ENCODE data around the gene LILRA5.
"Not testable (repeated sequence)": the region's sequence is repeated elsewhere in the genome, so short reads cannot be mapped to it uniquely, and the experiment has no call there.

The LILRA5 gene

DNA sequence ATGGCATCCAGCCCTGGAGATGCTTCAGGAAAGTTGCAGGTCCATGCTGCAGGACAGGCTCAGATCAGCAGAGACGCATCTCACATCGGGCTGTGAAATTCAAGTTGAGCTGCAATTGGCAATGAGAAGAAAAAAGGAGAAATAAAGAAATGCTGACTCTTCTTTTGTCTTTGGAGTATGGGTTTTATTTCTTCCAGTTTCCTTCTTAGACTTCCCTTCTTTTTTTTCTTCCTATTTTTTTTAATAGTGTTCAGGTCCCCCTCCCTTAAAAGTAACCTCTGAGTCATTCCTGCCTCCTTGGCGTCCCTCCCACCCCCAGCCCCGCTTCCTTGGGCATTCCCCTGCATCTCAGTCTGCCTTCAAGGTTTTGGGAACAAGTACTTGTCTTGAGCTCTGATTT is 41.4 kb downstream of the LILRA5 start:
- DNase-seq: not testable (repeated sequence)

DNA sequence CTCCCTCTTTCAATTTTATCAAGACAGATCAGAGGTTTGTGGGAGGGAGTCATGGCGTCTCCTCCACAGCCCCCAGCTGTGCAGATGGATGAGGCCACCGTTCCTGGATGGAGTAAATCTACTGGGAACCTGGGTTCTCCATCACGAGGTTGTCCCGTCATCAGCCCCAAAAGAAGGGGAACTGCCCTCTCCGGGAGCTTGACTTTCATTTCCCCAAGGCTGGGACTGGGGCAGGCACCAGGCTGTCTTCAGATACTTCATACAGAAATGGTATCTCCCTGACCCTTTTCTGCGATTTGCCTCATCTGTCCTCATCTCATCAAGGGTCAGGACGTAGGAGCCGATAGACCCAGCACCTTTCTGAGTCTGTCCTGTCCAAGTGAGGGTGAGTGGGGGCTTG is 41.9 kb downstream of the LILRA5 start:
- DNase-seq: no peak

DNA sequence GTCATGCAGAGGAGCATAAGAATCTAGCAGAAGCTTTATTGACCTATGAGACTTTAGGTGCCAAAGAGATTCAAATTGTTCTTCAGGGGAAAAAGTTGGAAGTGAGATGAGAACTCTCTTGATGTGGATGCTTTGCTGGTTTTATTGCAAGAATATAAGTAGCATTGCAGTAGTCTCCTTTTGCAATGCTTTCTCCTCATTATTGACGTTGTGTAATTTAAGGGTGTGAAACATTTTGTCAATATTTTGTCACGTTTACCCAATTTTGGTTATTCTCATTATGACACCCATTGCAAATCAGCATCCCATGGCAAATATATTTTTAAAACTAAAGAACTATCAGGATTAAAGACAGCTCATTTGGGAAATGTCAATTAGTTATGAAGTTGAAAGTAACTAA is 44.0 kb downstream of the LILRA5 start:
- DNase-seq: no peak

DNA sequence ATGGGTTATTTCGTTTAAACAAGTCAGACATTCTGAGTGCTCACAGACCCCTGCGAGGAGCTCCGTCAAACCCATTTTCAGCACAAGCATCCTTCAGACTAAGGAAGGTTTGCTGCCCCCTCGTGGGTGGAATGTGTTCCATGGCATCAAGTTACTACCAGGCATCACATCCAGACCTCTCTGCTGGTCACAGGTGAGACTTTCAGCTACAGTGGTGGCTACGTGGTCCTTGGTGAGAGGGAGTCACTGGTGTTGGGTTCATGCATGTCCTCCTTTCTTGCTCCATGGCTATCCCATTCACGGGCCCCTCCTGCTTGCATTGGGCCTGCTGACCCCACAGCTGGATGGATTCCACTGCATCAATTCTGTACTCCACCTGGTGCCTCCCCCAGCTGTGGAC is 46.8 kb downstream of the LILRA5 start:
- peak; percentile 51 for DNase-seq

DNA sequence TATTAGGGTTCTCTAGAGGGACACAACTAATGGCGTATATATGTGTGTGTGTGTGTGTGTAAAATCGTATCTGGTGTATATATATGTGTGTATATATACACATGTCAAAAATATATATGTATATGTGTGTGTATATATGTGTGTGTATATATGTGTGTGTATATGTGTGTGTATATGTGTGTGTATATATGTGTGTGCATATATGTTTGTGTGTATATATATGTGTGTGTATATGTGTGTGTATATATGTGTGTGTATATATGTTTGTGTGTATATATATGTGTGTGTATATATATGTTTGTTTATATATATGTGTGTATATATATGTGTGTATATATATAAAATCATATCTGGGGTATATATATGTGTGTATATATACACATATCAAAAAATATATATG is 50.5 kb downstream of the LILRA5 start:
- DNase-seq: no peak

- no peak for DNase-seq
Observed at GRCh38 chr19:54262066-54262465, 50.9 kb downstream of the LILRA5 start.

- no peak for DNase-seq
Observed at GRCh38 chr19:54257116-54257480, 55.9 kb downstream of the LILRA5 start, which contains the start of gene LILRB5. Gene LILRB5 (minus strand): TSS chr19:54257273. CDS start chr19:54257193, 80 bp downstream.

Measured in NCI-H1436 (cell line).